ENCODE data around the gene NETO2.

DNA sequence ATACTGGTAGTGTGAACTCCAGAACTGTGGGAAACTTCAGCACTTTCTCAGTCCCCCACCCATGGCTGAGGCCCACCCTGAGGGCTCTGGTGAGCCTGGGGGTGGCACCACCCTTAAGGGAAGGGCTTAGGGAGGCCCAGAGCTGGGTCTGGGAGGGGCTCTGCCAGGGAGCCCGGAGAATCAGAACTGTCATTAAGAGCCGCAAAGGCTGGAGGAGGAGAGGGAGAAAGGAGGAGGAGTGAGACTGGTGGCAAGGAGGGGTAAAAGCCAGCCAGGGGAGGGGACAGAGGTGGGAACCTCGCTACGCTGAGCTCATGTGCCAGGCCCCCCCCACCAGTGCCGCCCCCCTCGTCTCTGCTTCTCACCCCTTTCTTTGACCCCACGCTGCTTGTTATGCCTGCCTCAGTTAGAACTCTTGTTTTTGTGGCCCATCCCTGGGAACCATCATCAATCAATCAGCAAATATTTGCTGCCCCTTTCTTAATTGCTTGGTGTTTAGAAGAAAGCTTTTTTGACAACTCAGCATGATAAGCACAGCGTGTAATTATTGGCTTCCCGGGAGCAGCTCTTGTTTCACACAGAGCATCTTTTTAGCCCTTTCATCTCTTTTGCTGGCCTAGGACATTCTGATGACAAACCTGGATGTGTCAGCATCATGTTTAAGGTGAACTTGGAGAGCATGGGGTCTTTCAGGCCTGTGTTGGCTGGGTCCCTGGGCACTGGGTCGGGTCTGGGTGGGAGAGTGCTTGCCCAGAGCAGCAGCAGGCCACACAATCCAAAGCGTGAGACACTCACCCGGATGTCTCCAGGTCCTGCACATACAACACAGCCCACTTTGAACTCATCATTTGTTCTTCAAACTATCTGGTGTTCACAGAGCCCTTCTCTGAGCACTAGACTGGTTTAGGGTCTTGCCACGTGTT is 77.7 kb downstream of the NETO2 start:
- TF ChIP-seq ZNF274 (IDR thresholded peaks at IDR 0.05; ENCODE audit: low read length) (no peak), ZNF274 (tag by site-specific recombination; IDR thresholded peaks at IDR 0.05; ENCODE audit: borderline replicate concordance) (no peak), ZNF19 (tag by site-specific recombination; IDR thresholded peaks at IDR 0.05; ENCODE audit: low read depth) (no peak), ZEB2 (tag by site-specific recombination; IDR thresholded peaks at IDR 0.05) (no peak), ZNF768 (tag by site-specific recombination; IDR thresholded peaks at IDR 0.05) (no peak), PRDM4 (tag by site-specific recombination; IDR thresholded peaks at IDR 0.05) (no peak)
